ENCODE results near the gene LRRFIP1. TPM values are rescaled to one million over a fixed set of nuclear protein-coding genes. Genes with fewer than 3 reads are reported as not detected.

Gene LRRFIP1
- total RNA-seq, 4 donors from 2014 or later: 142 to 213 (median 191) TPM

- DNase-seq (ENCODE audit: extremely low spot score): no peak
Observed at GRCh38 chr2:237639836-237640220, 12.4 kb downstream of the LRRFIP1 start.

GRCh38 chr2:237640493-237640998, 13.2 kb downstream of the LRRFIP1 start:
- TF ChIP-seq EP300 (IDR thresholded peaks at IDR 0.05) (no peak), CTCF (IDR thresholded peaks at IDR 0.05) (no peak), POLR2AphosphoS5 (IDR thresholded peaks at IDR 0.05) (no peak), POLR2A (IDR thresholded peaks at IDR 0.05; ENCODE audit: low read depth) (no peak)
- Histone ChIP-seq H3K4me3 (no peak overlapping the region), H3K27me3 (no peaks in the 10 kb centered on the region), H3K27ac (replicated peaks in 1 of 4) (no peak overlapping the region), H3K9me3 (no peaks in the 10 kb centered on the region), H3K36me3 (peaks cover 0 to 8% (median 3%) of the 10 kb centered on the region in 4 donors), H3K4me1 (peaks cover 0 to 26% (median 5%) of the 10 kb centered on the region in 4 donors)
- intact Hi-C loops (cut with DNase I): no loop called here
- DNase-seq (ENCODE audit: extremely low spot score): no peak
- WGBS: 99% methylated on average over 12 of the region's 12 CpGs

More at GRCh38 chr2:237639836-237640220, 12.4 kb downstream of the LRRFIP1 start:
- Histone ChIP-seq H3K27me3 (no peaks in the 10 kb centered on the region), H3K4me1 (peaks cover 0 to 24% (median 5%) of the 10 kb centered on the region in 4 donors), H3K36me3 (peaks cover 0 to 2% (median 0%) of the 10 kb centered on the region in 4 donors), H3K4me3 (no peak overlapping the region), H3K9me3 (no peaks in the 10 kb centered on the region), H3K27ac (replicated peaks in 1 of 4) (no peak overlapping the region)
- intact Hi-C loops (cut with DNase I): loop anchor here (10.0 kb wide), 1 partner anchor 125 kb away; no protein-coding TSS in a partner anchor
- no peak for TF ChIP-seq POLR2A (IDR thresholded peaks at IDR 0.05; ENCODE audit: low read depth)
- no peak for TF ChIP-seq EP300 (IDR thresholded peaks at IDR 0.05)
- 98% methylated on average over 6 of the region's 6 CpGs for WGBS

- 86% methylated on average over 9 of the region's 12 CpGs for WGBS
- no peak overlapping the region for H3K27ac ChIP-seq (replicated peaks in 1 of 4)
- DNase-seq (ENCODE audit: extremely low spot score): no peak
- H3K9me3 ChIP-seq: no peaks in the 10 kb centered on the region
- H3K4me3 ChIP-seq: no peak overlapping the region
- intact Hi-C loops (cut with DNase I): no loop called here
- peaks cover 0 to 30% (median 5%) of the 10 kb centered on the region in 4 donors for H3K4me1 ChIP-seq
- no peaks in the 10 kb centered on the region for H3K27me3 ChIP-seq
- H3K36me3 ChIP-seq: peaks cover 0 to 10% (median 4%) of the 10 kb centered on the region in 4 donors
- TF ChIP-seq EP300 (IDR thresholded peaks at IDR 0.05) (no peak), POLR2A (IDR thresholded peaks at IDR 0.05; ENCODE audit: low read depth) (no peak), POLR2AphosphoS5 (IDR thresholded peaks at IDR 0.05) (no peak), CTCF (IDR thresholded peaks at IDR 0.05) (no peak)
Observed at GRCh38 chr2:237642038-237642734, 14.8 kb downstream of the LRRFIP1 start.

- TF ChIP-seq CTCF (IDR thresholded peaks at IDR 0.05): no peak
- no peak for TF ChIP-seq EP300 (IDR thresholded peaks at IDR 0.05)
- TF ChIP-seq POLR2A (IDR thresholded peaks at IDR 0.05; ENCODE audit: low read depth): no peak
- TF ChIP-seq POLR2AphosphoS5 (IDR thresholded peaks at IDR 0.05): no peak
- intact Hi-C loops (cut with DNase I): no loop called here
Observed at GRCh38 chr2:237643066-237643465, 15.7 kb downstream of the LRRFIP1 start.

GRCh38 chr2:237643582-237644380, 16.4 kb downstream of the LRRFIP1 start:
- TF ChIP-seq CTCF (IDR thresholded peaks at IDR 0.05) (no peak), EP300 (IDR thresholded peaks at IDR 0.05) (no peak), POLR2AphosphoS5 (IDR thresholded peaks at IDR 0.05) (no peak), POLR2A (IDR thresholded peaks at IDR 0.05; ENCODE audit: low read depth) (no peak)
- H3K36me3 ChIP-seq: peaks cover 0 to 10% (median 4%) of the 10 kb centered on the region in 4 donors
- DNase-seq (ENCODE audit: extremely low spot score): no peak
- H3K4me1 ChIP-seq: peaks cover 0 to 31% (median 4%) of the 10 kb centered on the region in 4 donors
- WGBS: 85% methylated on average over 14 of the region's 14 CpGs
- no peak overlapping the region for H3K4me3 ChIP-seq
- no peaks in the 10 kb centered on the region for H3K9me3 ChIP-seq
- no peak overlapping the region for H3K27ac ChIP-seq (replicated peaks in 1 of 4)
- no peaks in the 10 kb centered on the region for H3K27me3 ChIP-seq
- intact Hi-C loops (cut with DNase I): no loop called here

More at GRCh38 chr2:237643066-237643465, 15.7 kb downstream of the LRRFIP1 start:
- no peaks in the 10 kb centered on the region for H3K9me3 ChIP-seq
- H3K4me3 ChIP-seq: no peak overlapping the region
- DNase-seq (ENCODE audit: extremely low spot score): no peak
- 92% methylated on average over 13 of the region's 13 CpGs for WGBS
- H3K4me1 ChIP-seq: peaks cover 0 to 35% (median 5%) of the 10 kb centered on the region in 4 donors
- peaks cover 0 to 10% (median 4%) of the 10 kb centered on the region in 4 donors for H3K36me3 ChIP-seq
- H3K27me3 ChIP-seq: no peaks in the 10 kb centered on the region
- H3K27ac ChIP-seq (replicated peaks in 1 of 4): no peak overlapping the region

All from esophagus muscularis mucosa (tissue), 4 donors.